Body of pancreas (tissue), 4 donors: ENCODE results near the gene LMTK2.

Experiments
- POLR2A ChIP-seq, 3 donors: fragments of 450-650 bp; IDR thresholded peaks; one replicate each; pipeline ENCODE4 v1.6.1; 2016; ENCODE audit warnings: antibody characterized with exemption in 3 of 3, mild to moderate bottlenecking in 2 of 3
- TF ChIP-seq, protein P1 (sequence below), 7 experiments: fragments of 450-650 bp in 4 of 7; fragments of 200-600 bp in 3 of 7; sonication (generic) in 3 of 7; IDR thresholded peaks; one replicate each; pipeline ENCODE4 v1.5.1; 2016 to 2019; ENCODE audit warnings: antibody characterized with exemption in 7 of 7

DNA sequence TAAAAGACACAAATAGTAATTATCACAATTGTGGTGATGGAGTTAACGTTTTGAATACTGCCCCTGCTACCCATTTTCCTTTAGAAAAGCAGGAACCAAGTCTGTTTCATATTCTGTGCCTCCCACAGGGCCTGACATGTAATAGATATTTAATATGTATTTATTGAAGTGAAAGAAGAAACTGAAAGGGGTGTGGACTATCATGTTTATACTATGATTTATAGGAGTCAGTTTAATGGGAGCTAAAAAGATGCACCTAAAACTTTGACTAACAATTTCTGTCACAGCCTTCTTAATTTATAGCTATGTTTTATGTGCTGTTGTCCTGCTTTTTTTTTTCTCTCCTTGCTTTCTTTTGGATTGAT is 80.5 kb downstream of the LMTK2 start:
- TF ChIP-seq, protein P1, sequence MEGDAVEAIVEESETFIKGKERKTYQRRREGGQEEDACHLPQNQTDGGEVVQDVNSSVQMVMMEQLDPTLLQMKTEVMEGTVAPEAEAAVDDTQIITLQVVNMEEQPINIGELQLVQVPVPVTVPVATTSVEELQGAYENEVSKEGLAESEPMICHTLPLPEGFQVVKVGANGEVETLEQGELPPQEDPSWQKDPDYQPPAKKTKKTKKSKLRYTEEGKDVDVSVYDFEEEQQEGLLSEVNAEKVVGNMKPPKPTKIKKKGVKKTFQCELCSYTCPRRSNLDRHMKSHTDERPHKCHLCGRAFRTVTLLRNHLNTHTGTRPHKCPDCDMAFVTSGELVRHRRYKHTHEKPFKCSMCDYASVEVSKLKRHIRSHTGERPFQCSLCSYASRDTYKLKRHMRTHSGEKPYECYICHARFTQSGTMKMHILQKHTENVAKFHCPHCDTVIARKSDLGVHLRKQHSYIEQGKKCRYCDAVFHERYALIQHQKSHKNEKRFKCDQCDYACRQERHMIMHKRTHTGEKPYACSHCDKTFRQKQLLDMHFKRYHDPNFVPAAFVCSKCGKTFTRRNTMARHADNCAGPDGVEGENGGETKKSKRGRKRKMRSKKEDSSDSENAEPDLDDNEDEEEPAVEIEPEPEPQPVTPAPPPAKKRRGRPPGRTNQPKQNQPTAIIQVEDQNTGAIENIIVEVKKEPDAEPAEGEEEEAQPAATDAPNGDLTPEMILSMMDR (IDR thresholded peaks at IDR 0.05): no peak
- TF ChIP-seq POLR2A (IDR thresholded peaks at IDR 0.05): no peak
